Loucy (cell line): Measurements from ENCODE around the gene LCN9.

Experiments used
- EZH2phosphoT487 ChIP-seq: fragments of 200-600 bp; IDR thresholded peaks from 2 replicates; pipeline ENCODE4 v1.6.1; 2018; ENCODE audit warnings: antibody characterized with exemption, mild to moderate bottlenecking, moderate library complexity, borderline replicate concordance
- TF ChIP-seq, protein P1 (sequence below): fragments of 200-600 bp; sonication (generic); conservative IDR thresholded peaks from 2 replicates; pipeline ENCODE4 v1.5.1; 2014; ENCODE audit warnings: mild to moderate bottlenecking, antibody characterized with exemption, low read length

DNA sequence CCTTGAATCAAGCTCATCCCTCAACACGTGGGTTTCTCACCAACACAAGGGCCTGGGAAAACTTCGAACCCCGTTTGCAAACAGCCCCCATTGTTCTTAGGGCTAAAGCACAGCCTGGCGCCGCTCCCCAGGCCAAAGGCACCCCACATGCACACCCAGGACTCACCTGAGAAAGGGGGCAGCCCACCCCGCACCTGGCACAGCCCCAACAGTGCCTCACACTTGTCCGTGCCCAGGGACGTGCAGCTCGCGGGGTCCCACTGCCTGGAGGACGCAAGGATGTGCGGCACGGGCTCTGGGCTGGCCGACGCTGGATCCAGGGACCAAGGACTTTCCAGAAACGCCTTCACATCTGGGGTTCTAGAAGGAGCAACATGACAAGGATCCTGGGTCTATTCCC lies 33.3 kb downstream of the LCN9 start:
- TF ChIP-seq, protein P1, sequence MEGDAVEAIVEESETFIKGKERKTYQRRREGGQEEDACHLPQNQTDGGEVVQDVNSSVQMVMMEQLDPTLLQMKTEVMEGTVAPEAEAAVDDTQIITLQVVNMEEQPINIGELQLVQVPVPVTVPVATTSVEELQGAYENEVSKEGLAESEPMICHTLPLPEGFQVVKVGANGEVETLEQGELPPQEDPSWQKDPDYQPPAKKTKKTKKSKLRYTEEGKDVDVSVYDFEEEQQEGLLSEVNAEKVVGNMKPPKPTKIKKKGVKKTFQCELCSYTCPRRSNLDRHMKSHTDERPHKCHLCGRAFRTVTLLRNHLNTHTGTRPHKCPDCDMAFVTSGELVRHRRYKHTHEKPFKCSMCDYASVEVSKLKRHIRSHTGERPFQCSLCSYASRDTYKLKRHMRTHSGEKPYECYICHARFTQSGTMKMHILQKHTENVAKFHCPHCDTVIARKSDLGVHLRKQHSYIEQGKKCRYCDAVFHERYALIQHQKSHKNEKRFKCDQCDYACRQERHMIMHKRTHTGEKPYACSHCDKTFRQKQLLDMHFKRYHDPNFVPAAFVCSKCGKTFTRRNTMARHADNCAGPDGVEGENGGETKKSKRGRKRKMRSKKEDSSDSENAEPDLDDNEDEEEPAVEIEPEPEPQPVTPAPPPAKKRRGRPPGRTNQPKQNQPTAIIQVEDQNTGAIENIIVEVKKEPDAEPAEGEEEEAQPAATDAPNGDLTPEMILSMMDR = no peak
- no peak for TF ChIP-seq EZH2phosphoT487
